Thoracic aorta endothelial cell (primary cell): Measurements from ENCODE around the gene SFTPA1. TPM values are rescaled to one million over a fixed set of nuclear protein-coding genes. Genes with fewer than 3 reads are reported as not detected.

ENCODE experiments used
- total RNA-seq: library from RNA; depleted of rRNA; stranded (reverse); fragments of >200 nt; gene quantifications from 2 replicates; pipeline ENCODE4 v1.2.3, GENCODE V29; 2012

SFTPA1 gene
- total RNA-seq: not detected in 2 replicates

GRCh38 chr10:79610601-79611191 lies at the start of gene SFTPA1:
TSS of gene SFTPA1 (plus strand) at chr10:79610939. CDS start at chr10:79611826, 887 bp downstream.

Other genes with a start within 250 kb of the SFTPA1 start
- 5.9 and 8.3 TPM in 2 replicates for gene ZCCHC24, start 165.3 kb upstream of the SFTPA1 start, total RNA-seq
- 0.93 and 1.6 TPM in 2 replicates for gene EIF5AL1, start 98.4 kb upstream of the SFTPA1 start, total RNA-seq
- not detected in 2 replicates for gene SFTPA2, start 50.5 kb upstream of the SFTPA1 start, total RNA-seq
- 0.22 and 0.27 TPM in 2 replicates for gene NUTM2B, start 92.3 kb downstream of the SFTPA1 start, total RNA-seq
- not detected in 2 replicates for gene NUTM2E, start 215.8 kb downstream of the SFTPA1 start, total RNA-seq